ENCODE data around the gene EPB41L2. TPM values are rescaled to one million over a fixed set of nuclear protein-coding genes. Genes with fewer than 3 reads are reported as not detected.

The EPB41L2 gene
- total and polyA plus RNA-seq, 3 experiments from 2014 or later = 4.6 to 30.9 (median 27.2) TPM

DNA sequence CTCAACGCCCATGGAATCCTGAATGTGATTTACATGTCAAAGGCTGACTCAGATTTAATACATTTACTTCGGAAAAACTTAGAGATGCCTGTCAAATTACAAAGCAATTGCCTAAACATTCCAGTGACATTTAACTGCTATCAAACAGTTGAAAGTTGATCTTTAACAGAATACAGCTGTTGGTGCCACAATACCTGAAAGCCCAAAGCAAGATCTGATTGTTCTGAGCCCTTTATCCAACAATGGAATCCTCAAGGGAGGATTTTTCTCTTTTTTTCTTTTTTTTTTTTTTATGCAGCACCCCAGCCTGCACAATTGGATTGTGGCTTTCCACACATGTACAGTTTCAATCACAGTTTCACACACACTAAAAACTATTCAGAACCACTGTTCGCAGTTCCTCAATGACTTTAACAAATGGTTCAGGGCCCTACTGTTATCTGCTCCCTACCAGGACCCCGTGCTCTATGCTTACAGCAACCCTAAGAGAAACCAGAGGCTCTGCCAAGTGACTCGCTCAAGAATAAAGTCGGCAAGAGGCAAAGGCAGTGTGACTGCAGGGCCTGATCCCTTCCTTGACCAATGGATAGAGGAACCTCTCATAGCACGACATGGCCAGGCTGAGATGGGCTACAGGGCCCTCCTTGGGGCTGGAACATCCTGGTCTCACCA is 33.3 kb downstream of the EPB41L2 start:
- CTCF ChIA-PET = no interaction called here
- Histone ChIP-seq H3K4me1 (ENCODE audit: insufficient read depth, low read length) (no peaks in the 10 kb centered on the region), H3K36me3 (ENCODE audit: insufficient read depth, low read length) (no peaks in the 10 kb centered on the region), H3K4me3 (ENCODE audit: low read length) (no peak overlapping the region), H3K27me3 (ENCODE audit: insufficient read depth, low read length, poor library complexity, severe bottlenecking) (no peaks in the 10 kb centered on the region), H3K9me3 (ENCODE audit: low read length) (no peaks in the 10 kb centered on the region), H3K27ac (ENCODE audit: low read depth, low read length) (no peak overlapping the region)
- no peak overlapping the region for H3K4me3 Mint-ChIP-seq
- no peak for DNase-seq
- peaks cover 0 to 6% (median 3%) of the 10 kb centered on the region in 3 donors for H3K4me1 Mint-ChIP-seq
- POLR2A ChIA-PET = interaction anchor here (0.7 kb wide), 1 partner anchor 1212 kb away, joined by 3 read pairs; no protein-coding TSS in a partner anchor
- H3K9me3 Mint-ChIP-seq = no peaks in the 10 kb centered on the region
- no peak overlapping the region for H3K27ac Mint-ChIP-seq
- H3K27me3 Mint-ChIP-seq = peaks cover 0 to 6% of the 10 kb centered on the region in 2 donors
- H3K36me3 Mint-ChIP-seq = peaks cover 0 to 3% (median 2%) of the 10 kb centered on the region in 3 donors

DNA sequence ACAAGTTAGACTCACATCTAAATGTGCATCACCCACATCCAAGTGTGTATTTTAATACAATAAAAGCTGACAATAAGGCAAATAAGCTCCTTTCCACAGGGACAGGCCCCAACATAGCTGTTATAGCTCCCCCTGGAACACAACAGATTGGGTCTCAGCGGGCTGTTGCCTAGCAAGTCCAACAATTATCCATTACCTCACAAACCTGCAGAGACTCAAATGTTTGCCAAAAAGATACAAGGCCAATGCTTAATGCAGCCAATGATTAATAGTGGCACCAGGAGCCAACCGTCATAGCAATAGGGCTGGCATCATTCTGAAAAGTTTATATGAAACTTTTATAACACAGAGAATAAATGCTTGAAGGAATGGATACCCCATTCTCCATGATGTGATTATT is 35.7 kb downstream of the EPB41L2 start:
- ChIA-PET CTCF (no interaction called here), POLR2A (no interaction called here)
- Histone ChIP-seq H3K36me3 (ENCODE audit: insufficient read depth, low read length) (no peaks in the 10 kb centered on the region), H3K27me3 (ENCODE audit: insufficient read depth, low read length, poor library complexity, severe bottlenecking) (no peaks in the 10 kb centered on the region), H3K4me3 (ENCODE audit: low read length) (no peak overlapping the region), H3K27ac (ENCODE audit: low read depth, low read length) (no peak overlapping the region), H3K9me3 (ENCODE audit: low read length) (no peaks in the 10 kb centered on the region), H3K4me1 (ENCODE audit: insufficient read depth, low read length) (no peaks in the 10 kb centered on the region)
- Mint-ChIP-seq H3K36me3 (peaks cover 0 to 3% (median 2%) of the 10 kb centered on the region in 3 donors), H3K4me1 (no peaks in the 10 kb centered on the region), H3K27me3 (peaks cover 0 to 6% of the 10 kb centered on the region in 2 donors), H3K27ac (no peak overlapping the region), H3K9me3 (no peaks in the 10 kb centered on the region), H3K4me3 (no peak overlapping the region)
- no peak for DNase-seq

DNA sequence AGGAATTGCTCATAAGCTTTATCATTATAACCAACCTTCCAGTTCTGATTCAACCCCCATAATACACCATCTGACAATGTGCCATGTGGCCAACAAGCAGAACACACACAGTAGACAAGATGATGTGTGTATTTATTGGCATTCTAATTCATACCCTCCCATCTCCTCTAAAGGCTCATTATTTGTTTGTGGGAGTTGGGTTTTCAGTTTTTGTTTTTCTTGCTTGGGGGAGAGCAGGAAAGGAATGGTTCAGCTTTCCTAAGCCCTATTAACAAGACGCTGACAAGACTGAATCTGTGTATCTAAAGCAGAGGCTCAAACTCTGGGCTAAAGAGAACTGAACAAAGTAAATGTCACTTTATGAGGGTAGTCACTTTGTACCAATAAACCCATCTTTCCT is 36.8 kb downstream of the EPB41L2 start:
- H3K4me1 Mint-ChIP-seq = no peaks in the 10 kb centered on the region
- H3K27me3 Mint-ChIP-seq = peaks cover 1 to 6% of the 10 kb centered on the region in 2 donors
- no peak overlapping the region for H3K4me3 Mint-ChIP-seq
- H3K4me3 ChIP-seq (ENCODE audit: low read length) = no peak overlapping the region
- no peaks in the 10 kb centered on the region for H3K9me3 ChIP-seq (ENCODE audit: low read length)
- peaks cover 0 to 3% (median 0%) of the 10 kb centered on the region in 3 donors for H3K36me3 Mint-ChIP-seq
- no peak for DNase-seq
- H3K9me3 Mint-ChIP-seq = no peaks in the 10 kb centered on the region
- no peaks in the 10 kb centered on the region for H3K27me3 ChIP-seq (ENCODE audit: insufficient read depth, low read length, poor library complexity, severe bottlenecking)
- no peak overlapping the region for H3K27ac Mint-ChIP-seq
- ChIA-PET CTCF (no interaction called here), POLR2A (no interaction called here)
- no peak overlapping the region for H3K27ac ChIP-seq (ENCODE audit: low read depth, low read length)
- H3K4me1 ChIP-seq (ENCODE audit: insufficient read depth, low read length) = no peaks in the 10 kb centered on the region
- H3K36me3 ChIP-seq (ENCODE audit: insufficient read depth, low read length) = no peaks in the 10 kb centered on the region

DNA sequence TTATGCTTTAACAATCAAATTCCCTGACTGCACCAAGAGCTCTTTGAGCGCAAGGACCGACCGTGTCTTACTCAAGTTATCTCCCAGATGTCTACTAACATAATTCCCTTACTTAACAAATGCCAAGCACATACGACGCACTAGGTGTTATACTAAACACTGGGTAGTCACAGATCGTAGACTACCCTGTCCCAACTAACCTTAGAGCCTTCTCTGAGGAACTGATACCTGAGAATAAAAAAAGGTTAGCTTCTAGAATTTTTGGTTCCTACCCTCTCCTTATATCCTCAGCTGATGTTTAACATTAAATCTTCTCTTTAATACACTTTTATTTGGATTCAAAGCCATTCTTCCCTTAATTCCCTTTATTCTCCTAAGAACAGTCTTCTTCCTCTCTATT is 38.5 kb downstream of the EPB41L2 start:
- POLR2A ChIA-PET = interaction anchor here (0.7 kb wide), 1 partner anchor 1646 kb away, joined by 5 read pairs; no protein-coding TSS in a partner anchor
- CTCF ChIA-PET = no interaction called here

DNA sequence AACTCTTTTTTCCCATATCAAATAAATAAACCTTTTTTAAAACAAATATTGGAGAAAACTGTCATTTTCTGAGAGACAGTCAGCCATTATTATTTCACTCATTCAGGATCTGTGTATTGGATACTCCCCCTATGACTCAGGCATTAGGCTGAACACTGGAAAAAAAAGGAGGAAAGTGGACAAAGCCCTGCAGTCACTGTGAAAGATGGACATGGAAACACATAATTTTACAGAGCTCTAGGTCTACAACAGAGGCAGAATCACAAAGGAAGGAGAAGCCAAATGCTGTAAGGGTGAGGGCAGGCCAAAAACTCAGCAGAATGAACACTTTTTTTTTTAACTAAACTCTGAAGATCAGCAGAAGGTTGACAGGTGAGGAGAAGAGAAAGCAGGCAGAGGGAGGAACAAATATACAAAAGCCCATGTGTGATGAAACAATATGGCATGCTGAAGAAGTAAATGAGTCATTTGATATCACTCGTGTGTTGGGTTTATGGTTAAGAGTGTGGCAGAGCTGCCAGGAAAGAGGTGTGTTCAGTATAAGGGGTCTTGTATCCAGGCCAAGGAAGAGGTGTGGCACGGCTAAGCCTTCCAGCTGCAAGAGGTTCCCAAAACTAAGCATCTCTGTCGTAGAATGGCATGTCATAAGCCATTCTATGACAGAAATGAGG is 39.1 kb downstream of the EPB41L2 start:
- Mint-ChIP-seq H3K9me3 (no peaks in the 10 kb centered on the region), H3K27ac (peak overlapping the region in 1 of 8 donors; percentile 16), H3K27me3 (peaks cover 1 to 4% of the 10 kb centered on the region in 2 donors), H3K4me1 (no peaks in the 10 kb centered on the region), H3K4me3 (no peak overlapping the region), H3K36me3 (no peaks in the 10 kb centered on the region)
- H3K9me3 ChIP-seq (ENCODE audit: low read length) = no peaks in the 10 kb centered on the region
- H3K36me3 ChIP-seq (ENCODE audit: insufficient read depth, low read length) = no peaks in the 10 kb centered on the region
- H3K27me3 ChIP-seq (ENCODE audit: insufficient read depth, low read length, poor library complexity, severe bottlenecking) = no peaks in the 10 kb centered on the region
- DNase-seq = no peak
- H3K27ac ChIP-seq (ENCODE audit: low read depth, low read length) = no peak overlapping the region
- ChIA-PET POLR2A (no interaction called here), CTCF (no interaction called here)
- no peaks in the 10 kb centered on the region for H3K4me1 ChIP-seq (ENCODE audit: insufficient read depth, low read length)
- H3K4me3 ChIP-seq (ENCODE audit: low read length) = no peak overlapping the region

More for the DNA sequence above, 38.5 kb downstream of the EPB41L2 start:
- H3K4me3 Mint-ChIP-seq = no peak overlapping the region
- no peaks in the 10 kb centered on the region for H3K36me3 ChIP-seq (ENCODE audit: insufficient read depth, low read length)
- no peaks in the 10 kb centered on the region for H3K4me1 ChIP-seq (ENCODE audit: insufficient read depth, low read length)
- H3K9me3 Mint-ChIP-seq = no peaks in the 10 kb centered on the region
- DNase-seq = no peak
- H3K36me3 Mint-ChIP-seq = no peaks in the 10 kb centered on the region
- no peaks in the 10 kb centered on the region for H3K9me3 ChIP-seq (ENCODE audit: low read length)
- H3K27me3 ChIP-seq (ENCODE audit: insufficient read depth, low read length, poor library complexity, severe bottlenecking) = no peaks in the 10 kb centered on the region
- H3K27ac ChIP-seq (ENCODE audit: low read depth, low read length) = no peak overlapping the region
- peaks cover 1 to 5% of the 10 kb centered on the region in 2 donors for H3K27me3 Mint-ChIP-seq
- H3K4me3 ChIP-seq (ENCODE audit: low read length) = no peak overlapping the region
- no peak overlapping the region for H3K27ac Mint-ChIP-seq
- H3K4me1 Mint-ChIP-seq = no peaks in the 10 kb centered on the region

DNA sequence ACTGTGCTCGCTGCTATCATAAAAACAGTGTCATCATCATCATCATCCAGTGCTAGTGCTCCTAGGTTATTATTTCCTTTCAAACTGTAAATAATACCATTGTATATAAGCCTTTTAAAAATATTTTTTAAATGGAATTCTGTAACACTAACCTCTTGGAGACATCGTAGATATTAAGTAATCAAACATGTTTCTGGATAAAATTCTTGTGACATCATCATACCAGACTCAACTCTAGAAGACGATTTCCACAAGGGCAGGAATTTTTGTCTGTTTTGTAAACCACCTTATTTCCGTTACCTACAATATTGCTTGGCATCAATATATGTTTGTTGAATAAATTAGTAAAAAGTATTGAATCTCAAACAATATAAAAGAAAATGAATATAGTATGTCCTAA is 40.4 kb downstream of the EPB41L2 start:
- Mint-ChIP-seq H3K4me1 (no peaks in the 10 kb centered on the region), H3K27me3 (peaks cover 0 to 1% of the 10 kb centered on the region in 2 donors), H3K27ac (no peak overlapping the region), H3K4me3 (no peak overlapping the region), H3K36me3 (no peaks in the 10 kb centered on the region), H3K9me3 (no peaks in the 10 kb centered on the region)
- DNase-seq = no peak
- no peak overlapping the region for H3K4me3 ChIP-seq (ENCODE audit: low read length)
- ChIA-PET POLR2A (no interaction called here), CTCF (no interaction called here)
- no peaks in the 10 kb centered on the region for H3K36me3 ChIP-seq (ENCODE audit: insufficient read depth, low read length)
- H3K9me3 ChIP-seq (ENCODE audit: low read length) = no peaks in the 10 kb centered on the region
- H3K4me1 ChIP-seq (ENCODE audit: insufficient read depth, low read length) = no peaks in the 10 kb centered on the region
- H3K27me3 ChIP-seq (ENCODE audit: insufficient read depth, low read length, poor library complexity, severe bottlenecking) = no peaks in the 10 kb centered on the region
- H3K27ac ChIP-seq (ENCODE audit: low read depth, low read length) = no peak overlapping the region

DNA sequence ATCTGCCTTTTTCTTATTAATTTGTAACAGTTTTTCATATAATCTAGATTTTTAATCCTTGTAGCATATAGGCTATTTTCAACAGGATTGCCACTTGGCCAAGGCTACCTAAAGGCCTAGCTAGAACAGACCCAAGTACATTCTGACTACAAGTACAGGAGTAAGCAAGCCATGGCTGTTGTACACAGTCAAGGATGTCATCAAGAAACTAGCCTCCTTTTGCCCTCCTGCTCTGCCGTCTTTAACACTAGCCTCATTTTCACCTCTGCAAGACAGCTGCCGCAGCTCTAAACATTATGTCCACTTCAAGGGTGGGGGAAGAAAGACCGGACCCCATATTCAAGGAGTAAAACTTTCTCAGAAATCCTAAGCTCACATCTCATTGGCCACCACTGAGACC is 45.1 kb downstream of the EPB41L2 start:
- Histone ChIP-seq H3K27ac (ENCODE audit: low read depth, low read length) (no peak overlapping the region), H3K9me3 (ENCODE audit: low read length) (no peaks in the 10 kb centered on the region), H3K4me3 (ENCODE audit: low read length) (no peak overlapping the region), H3K27me3 (ENCODE audit: insufficient read depth, low read length, poor library complexity, severe bottlenecking) (no peaks in the 10 kb centered on the region), H3K36me3 (ENCODE audit: insufficient read depth, low read length) (no peaks in the 10 kb centered on the region), H3K4me1 (ENCODE audit: insufficient read depth, low read length) (no peaks in the 10 kb centered on the region)
- ChIA-PET POLR2A (no interaction called here), CTCF (no interaction called here)
- DNase-seq = no peak
- Mint-ChIP-seq H3K36me3 (no peaks in the 10 kb centered on the region), H3K4me1 (peaks cover 0 to 3% (median 0%) of the 10 kb centered on the region in 3 donors), H3K27ac (no peak overlapping the region), H3K4me3 (no peak overlapping the region), H3K27me3 (peaks cover 0 to 1% of the 10 kb centered on the region in 2 donors), H3K9me3 (no peaks in the 10 kb centered on the region)

DNA sequence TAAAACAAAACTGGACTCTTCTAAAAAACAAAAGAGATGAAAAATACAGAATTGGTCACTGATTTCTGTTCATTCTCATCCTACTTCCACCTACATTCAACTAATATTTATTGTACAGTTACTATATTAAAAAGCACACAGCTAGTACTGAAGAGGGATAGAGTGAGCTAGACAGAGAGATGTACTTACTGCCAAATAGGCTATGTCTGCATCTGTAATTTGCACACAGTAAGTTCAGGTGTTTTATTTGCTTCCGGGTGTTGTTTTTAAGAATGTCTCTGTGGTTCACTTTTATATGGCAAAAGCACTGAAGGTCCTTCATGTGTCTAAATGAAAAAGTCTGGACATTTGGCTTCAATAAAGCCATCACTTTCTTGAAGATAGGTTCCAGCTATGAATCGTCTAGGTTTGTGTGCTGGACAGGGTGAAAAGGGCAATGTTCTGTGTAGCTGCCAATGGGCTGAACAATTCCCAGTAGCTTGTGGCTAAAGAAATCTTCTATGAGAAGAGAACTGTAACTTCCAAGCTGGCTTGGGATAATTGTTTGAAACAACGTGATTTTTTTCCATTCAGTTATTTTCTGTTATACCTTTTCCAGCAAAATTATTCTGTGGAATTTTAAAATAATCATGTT is 47.3 kb downstream of the EPB41L2 start:
- Histone ChIP-seq H3K4me3 (ENCODE audit: low read length) (no peak overlapping the region), H3K4me1 (ENCODE audit: insufficient read depth, low read length) (no peaks in the 10 kb centered on the region), H3K27ac (ENCODE audit: low read depth, low read length) (no peak overlapping the region), H3K27me3 (ENCODE audit: insufficient read depth, low read length, poor library complexity, severe bottlenecking) (no peaks in the 10 kb centered on the region), H3K36me3 (ENCODE audit: insufficient read depth, low read length) (no peaks in the 10 kb centered on the region), H3K9me3 (ENCODE audit: low read length) (no peaks in the 10 kb centered on the region)
- H3K4me3 Mint-ChIP-seq = no peak overlapping the region
- no peak overlapping the region for H3K27ac Mint-ChIP-seq
- ChIA-PET POLR2A (no interaction called here), CTCF (no interaction called here)
- peaks cover 0 to 16% (median 0%) of the 10 kb centered on the region in 3 donors for H3K36me3 Mint-ChIP-seq
- no peak for DNase-seq
- no peaks in the 10 kb centered on the region for H3K27me3 Mint-ChIP-seq
- peaks cover 0 to 3% (median 0%) of the 10 kb centered on the region in 3 donors for H3K4me1 Mint-ChIP-seq
- H3K9me3 Mint-ChIP-seq = no peaks in the 10 kb centered on the region

Data from CD8-positive, alpha-beta memory T cell (primary cell).